Upper lobe of left lung (tissue), 4 donors: ENCODE results near the gene PPM1A.

ENCODE experiments used
- POLR2A ChIP-seq, 4 donors: fragments of 450-650 bp; IDR thresholded peaks; one replicate each; pipeline ENCODE4 v1.5.1; 2016 to 2017; ENCODE audit warnings: antibody characterized with exemption in 4 of 4, mild to moderate bottlenecking in 2 of 4
- POLR2AphosphoS5 ChIP-seq, 2 donors: sonication (generic); formaldehyde crosslinking; IDR thresholded peaks; one replicate each; pipeline ENCODE4 v1.5.1; 2017; ENCODE audit warnings: antibody characterized with exemption in 2 of 2
- TF ChIP-seq, protein P1 (sequence below), 6 experiments: fragments of 450-650 bp in 4 of 6; fragments of 200-600 bp in 2 of 6; sonication (generic) in 2 of 6; IDR thresholded peaks; one replicate each; pipeline ENCODE4 v1.5.1; 2016 to 2019; ENCODE audit warnings: antibody characterized with exemption in 6 of 6

DNA sequence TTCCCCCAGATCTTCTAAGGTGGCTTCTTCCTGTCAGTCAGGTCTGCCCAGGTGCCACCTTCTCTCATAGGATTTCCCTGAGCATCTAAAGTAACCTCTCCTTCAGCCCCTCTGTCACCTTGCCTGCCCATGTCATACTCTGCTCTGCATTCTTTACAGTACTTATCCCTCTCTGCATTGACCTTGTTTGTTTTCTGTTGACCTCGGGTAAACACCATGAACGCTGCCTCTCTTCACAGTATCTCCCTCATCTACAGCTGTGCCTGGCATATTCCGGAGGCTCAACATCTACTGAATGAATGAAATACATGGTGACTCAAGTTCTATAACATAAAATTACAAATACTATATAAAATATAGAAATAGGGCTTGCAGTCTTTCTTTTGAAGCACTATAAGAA, 10.1 kb upstream of the PPM1A start:
- TF ChIP-seq, protein P1, sequence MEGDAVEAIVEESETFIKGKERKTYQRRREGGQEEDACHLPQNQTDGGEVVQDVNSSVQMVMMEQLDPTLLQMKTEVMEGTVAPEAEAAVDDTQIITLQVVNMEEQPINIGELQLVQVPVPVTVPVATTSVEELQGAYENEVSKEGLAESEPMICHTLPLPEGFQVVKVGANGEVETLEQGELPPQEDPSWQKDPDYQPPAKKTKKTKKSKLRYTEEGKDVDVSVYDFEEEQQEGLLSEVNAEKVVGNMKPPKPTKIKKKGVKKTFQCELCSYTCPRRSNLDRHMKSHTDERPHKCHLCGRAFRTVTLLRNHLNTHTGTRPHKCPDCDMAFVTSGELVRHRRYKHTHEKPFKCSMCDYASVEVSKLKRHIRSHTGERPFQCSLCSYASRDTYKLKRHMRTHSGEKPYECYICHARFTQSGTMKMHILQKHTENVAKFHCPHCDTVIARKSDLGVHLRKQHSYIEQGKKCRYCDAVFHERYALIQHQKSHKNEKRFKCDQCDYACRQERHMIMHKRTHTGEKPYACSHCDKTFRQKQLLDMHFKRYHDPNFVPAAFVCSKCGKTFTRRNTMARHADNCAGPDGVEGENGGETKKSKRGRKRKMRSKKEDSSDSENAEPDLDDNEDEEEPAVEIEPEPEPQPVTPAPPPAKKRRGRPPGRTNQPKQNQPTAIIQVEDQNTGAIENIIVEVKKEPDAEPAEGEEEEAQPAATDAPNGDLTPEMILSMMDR (IDR thresholded peaks at IDR 0.05): no peak
- TF ChIP-seq POLR2AphosphoS5 (IDR thresholded peaks at IDR 0.05) (no peak), POLR2A (IDR thresholded peaks at IDR 0.05) (no peak)
